Thoracic aorta (tissue), 2 donors: Measurements from ENCODE around the gene TEX48. TPM values are rescaled to one million over a fixed set of nuclear protein-coding genes. Genes with fewer than 3 reads are reported as not detected.

ENCODE experiments used
- ATAC-seq: fragments of 150-250 bp; one replicate; pipeline ENCODE4 v1.8.0; 2017; ENCODE audit warnings: low read depth; ENCODE audit not compliant: insufficient number of reproducible peaks, low FRiP score
- DNase-seq: peaks from one replicate; pipeline ENCODE4 v3.0.0-alpha.2; 2020; ENCODE audit warnings: low spot score
- H3K27ac ChIP-seq, 2 donors: fragments of 200-600 bp; sonication (generic); 1 replicate in 1 of 2; 2 replicates in 1 of 2; pipeline ENCODE4 v1.5.1; 2016; ENCODE audit warnings: mild to moderate bottlenecking in 2 of 2, moderate library complexity in 2 of 2
- H3K27me3 ChIP-seq: fragments of 200-600 bp; sonication (generic); replicated peaks from 2 replicates; pipeline ENCODE4 v1.6.0; 2016; ENCODE audit warnings: mild to moderate bottlenecking; ENCODE audit not compliant: insufficient read depth
- H3K36me3 ChIP-seq: fragments of 200-600 bp; sonication (generic); one replicate; pipeline ENCODE4 v1.5.1; 2016
- H3K4me1 ChIP-seq, 2 donors: fragments of 200-600 bp; sonication (generic); 1 replicate in 1 of 2; 2 replicates in 1 of 2; pipeline versions ENCODE4 v1.5.1 to v1.6.0; 2016; ENCODE audit warnings: low read depth in 2 of 2, mild to moderate bottlenecking in 1 of 2; ENCODE audit not compliant: control insufficient read depth in 1 of 2
- H3K4me3 ChIP-seq: fragments of 200-600 bp; sonication (generic); 2 replicates; pipeline ENCODE4 v1.5.1; 2016; ENCODE audit warnings: mild to moderate bottlenecking
- H3K9me3 ChIP-seq: fragments of 200-600 bp; sonication (generic); 2 replicates; pipeline ENCODE4 v1.5.1; 2016
- CTCF ChIP-seq: fragments of 200-600 bp; sonication (generic); IDR thresholded peaks from one replicate; pipeline ENCODE4 v1.5.1; 2019; ENCODE audit warnings: antibody characterized with exemption
- total RNA-seq, 2 donors: library from RNA; depleted of rRNA; stranded (reverse); fragments of >200 nt; gene quantifications; one replicate each; pipeline versions ENCODE4 v1.1.0 to v1.2.3, GENCODE V29; 2016

Gene TEX48
- total RNA-seq = not detected

- no peak within 1 kb of the TSS for H3K27ac ChIP-seq
- H3K27me3 ChIP-seq = no peaks in the 10 kb centered on the region
- no peaks in the 10 kb centered on the region for H3K9me3 ChIP-seq
- peaks cover 0 to 4% of the 10 kb centered on the region in 2 donors for H3K4me1 ChIP-seq
- no peak for ATAC-seq
- H3K4me3 ChIP-seq = no peak within 1 kb of the TSS
- no peak for DNase-seq
- no peaks in the 10 kb centered on the region for H3K36me3 ChIP-seq
- peak; percentile 50 for TF ChIP-seq CTCF
These were observed at the start of gene TEX48 for GRCh38 chr9:114681594-114682332. Gene TEX48, minus strand, starts transcription at chr9:114682192. Its CDS starts 10,469 bp downstream, at chr9:114671723.

- DNase-seq (no peak), ATAC-seq (no peak)
- TF ChIP-seq CTCF = no peak
- Histone ChIP-seq H3K4me3 (no peak overlapping the region), H3K9me3 (no peaks in the 10 kb centered on the region), H3K27ac (no peak overlapping the region), H3K36me3 (no peaks in the 10 kb centered on the region), H3K4me1 (no peaks in the 10 kb centered on the region), H3K27me3 (no peaks in the 10 kb centered on the region)
These were observed 49.7 kb upstream of the TEX48 start for GRCh38 chr9:114731701-114732100.

GRCh38 chr9:114729706-114730105, 47.7 kb upstream of the TEX48 start:
- no peaks in the 10 kb centered on the region for H3K9me3 ChIP-seq
- no peaks in the 10 kb centered on the region for H3K27me3 ChIP-seq
- no peaks in the 10 kb centered on the region for H3K4me1 ChIP-seq
- ATAC-seq = no peak
- DNase-seq = no peak
- H3K4me3 ChIP-seq = no peak overlapping the region
- no peak overlapping the region for H3K27ac ChIP-seq
- H3K36me3 ChIP-seq = no peaks in the 10 kb centered on the region
- no peak for TF ChIP-seq CTCF

- DNase-seq = no peak
- TF ChIP-seq CTCF = no peak
- ATAC-seq = no peak
- H3K4me1 ChIP-seq = no peaks in the 10 kb centered on the region
- no peaks in the 10 kb centered on the region for H3K9me3 ChIP-seq
- H3K36me3 ChIP-seq = no peaks in the 10 kb centered on the region
- no peaks in the 10 kb centered on the region for H3K27me3 ChIP-seq
- no peak overlapping the region for H3K27ac ChIP-seq
- no peak overlapping the region for H3K4me3 ChIP-seq
These were observed 43.9 kb upstream of the TEX48 start for GRCh38 chr9:114725930-114726329.

- ATAC-seq = no peak
- H3K27ac ChIP-seq = no peak overlapping the region
- no peak overlapping the region for H3K4me3 ChIP-seq
- H3K4me1 ChIP-seq = no peaks in the 10 kb centered on the region
- no peak for TF ChIP-seq CTCF
- H3K27me3 ChIP-seq = no peaks in the 10 kb centered on the region
- no peaks in the 10 kb centered on the region for H3K9me3 ChIP-seq
- H3K36me3 ChIP-seq = no peaks in the 10 kb centered on the region
- DNase-seq = no peak
These were observed 42.8 kb upstream of the TEX48 start for GRCh38 chr9:114724744-114725143.
